HCT116 (cell line): ENCODE results near the gene RPTOR. TPM values are rescaled to one million over a fixed set of nuclear protein-coding genes. Genes with fewer than 3 reads are reported as not detected.

Source experiments
- ATAC-seq: fragments of 200-7000 bp; cut with Tn5 transposase; 2 replicates; pipeline ENCODE4 v1.9.1; 2020; ENCODE audit warnings: mild to moderate bottlenecking, moderate library complexity
- BruUV-seq: library from RNA; stranded (reverse); fragments of 400-500 nt; replicated peaks from 2 replicates; lab custom pipeline; 2021; lab: Mats Ljungman, UMichigan
- CTCF ChIA-PET: fragments of 300-600 bp; sonication (Branson Sonifier 250); formaldehyde crosslinking; loops from one replicate; lab custom pipeline; 2021; ENCODE audit warnings: antibody characterized with exemption; lab: Charles Lee
- POLR2A ChIA-PET: fragments of 300-600, 350-600 bp; sonication (Branson Sonifier 250); formaldehyde crosslinking; loops from one replicate; lab custom pipeline; 2021; ENCODE audit warnings: antibody characterized with exemption; lab: Charles Lee
- RAD21 ChIA-PET, 2 experiments: fragments of 300-600 bp; sonication (Branson Sonifier 250); formaldehyde crosslinking; loops; one replicate each; lab custom pipeline; 2023; ENCODE audit warnings: low total read pairs in 2 of 2; ENCODE audit not compliant: uncharacterized antibody in 2 of 2, unreplicated experiment in 2 of 2, low non-redundant PET in 1 of 2; lab: Charles Lee
- DNase-seq: peaks from one replicate; pipeline ENCODE4 v3.0.0-alpha.2; 2010; ENCODE audit warnings: low read depth, low spot score
- H2AFZ ChIP-seq: fragments of 200-600 bp; shearing (Covaris generic), sonication (generic); 2 replicates; pipeline ENCODE4 v1.6.1; 2017; ENCODE audit warnings: low read depth, mixed run types, mixed read lengths, antibody characterized with exemption, low read length; ENCODE audit not compliant: poor library complexity, severe bottlenecking
- H3K27ac ChIP-seq: 2 replicates; pipeline ENCODE4 v1.5.1; 2012; ENCODE audit warnings: low read depth, low read length
- H3K27me3 ChIP-seq: fragments of 200-600 bp; sonication (generic); 2 replicates; pipeline ENCODE4 v1.6.1; 2016; ENCODE audit warnings: mixed run types, low read length, mixed read lengths; ENCODE audit not compliant: insufficient read depth
- H3K36me3 ChIP-seq, 2 experiments: fragments of 200-500 bp in 1 of 2; fragments of 200-600 bp in 1 of 2; sonication (Bioruptor generic) in 1 of 2; sonication (generic) in 1 of 2; 2 replicates each; pipeline versions ENCODE4 v1.5.1 to v1.6.1; 2014 to 2016; ENCODE audit warnings: low read length in 2 of 2, inconsistent platforms in 1 of 2, mixed read lengths in 1 of 2, mixed run types in 1 of 2; ENCODE audit not compliant: insufficient read depth in 2 of 2, control insufficient read depth in 1 of 2
- H3K4me1 ChIP-seq, 2 experiments: fragments of 200-600 bp in 1 of 2; sonication (generic) in 1 of 2; 2 replicates each; pipeline versions ENCODE4 v1.5.1 to v1.6.1; 2012 to 2017; ENCODE audit warnings: low read length in 2 of 2, inconsistent platforms in 1 of 2, mild to moderate bottlenecking in 1 of 2, mixed read lengths in 1 of 2, mixed run types in 1 of 2, moderate library complexity in 1 of 2; ENCODE audit not compliant: insufficient read depth in 2 of 2, control insufficient read depth in 1 of 2
- H3K4me2 ChIP-seq: fragments of 200-600 bp; sonication (generic); 2 replicates; pipeline ENCODE4 v1.6.1; 2017; ENCODE audit warnings: mixed run types, low read length, mixed read lengths
- H3K4me3 ChIP-seq, 2 experiments: fragments of 200-600 bp in 1 of 2; sonication (generic) in 1 of 2; replicated peaks in 1 of 2; 2 replicates each; pipeline ENCODE4 v1.5.1; 2011 to 2016; ENCODE audit warnings: low read length in 2 of 2, control low read depth in 1 of 2, low read depth in 1 of 2, mild to moderate bottlenecking in 1 of 2, mixed read lengths in 1 of 2, mixed run types in 1 of 2
- H3K79me2 ChIP-seq: fragments of 200-600 bp; sonication (generic); 2 replicates; pipeline ENCODE4 v1.6.1; 2017; ENCODE audit warnings: mild to moderate bottlenecking, mixed run types, low read length, moderate library complexity, mixed read lengths; ENCODE audit not compliant: insufficient read depth
- H3K9ac ChIP-seq: fragments of 200-600 bp; sonication (generic); 2 replicates; pipeline ENCODE4 v1.6.1; 2016; ENCODE audit warnings: low read length, mixed read lengths
- H3K9me2 ChIP-seq: fragments of 200-600 bp; sonication (generic), shearing (Covaris generic); 2 replicates; pipeline ENCODE4 v1.6.1; 2017; ENCODE audit warnings: mixed run types, mild to moderate bottlenecking, moderate library complexity; ENCODE audit not compliant: insufficient read depth
- H3K9me3 ChIP-seq, 2 experiments: fragments of 200-500 bp in 1 of 2; fragments of 200-600 bp in 1 of 2; sonication (Bioruptor generic) in 1 of 2; sonication (generic) in 1 of 2; 2 replicates each; pipeline ENCODE4 v1.6.1; 2014 to 2017; ENCODE audit warnings: low read length in 2 of 2, mixed read lengths in 2 of 2, inconsistent platforms in 1 of 2, low read depth in 1 of 2, mild to moderate bottlenecking in 1 of 2, mixed run types in 1 of 2, moderate library complexity in 1 of 2; ENCODE audit not compliant: control insufficient read depth in 1 of 2, insufficient read depth in 1 of 2
- H4K20me1 ChIP-seq: fragments of 200-600 bp; sonication (generic), shearing (Covaris generic); 2 replicates; pipeline ENCODE4 v1.6.1; 2017; ENCODE audit warnings: mixed run types, mild to moderate bottlenecking, moderate library complexity; ENCODE audit not compliant: insufficient read depth
- ATF3 ChIP-seq: IDR thresholded peaks from 2 replicates; pipeline ENCODE4 v1.6.1; 2012
- CBX3 ChIP-seq: IDR thresholded peaks from 2 replicates; pipeline ENCODE4 v1.6.1; 2012; ENCODE audit warnings: low read depth
- CEBPB ChIP-seq: IDR thresholded peaks from 2 replicates; pipeline ENCODE4 v1.6.1; 2012; ENCODE audit warnings: low read depth
- EGR1 ChIP-seq: IDR thresholded peaks from 2 replicates; pipeline ENCODE4 v1.6.1; 2012; ENCODE audit warnings: low read depth
- ELF1 ChIP-seq: IDR thresholded peaks from 2 replicates; pipeline ENCODE4 v1.6.1; 2012; ENCODE audit warnings: low read depth, borderline replicate concordance
- EZH2 ChIP-seq: fragments of 200-600 bp; sonication (generic); IDR thresholded peaks from 2 replicates; pipeline ENCODE4 v1.6.1; 2017; ENCODE audit warnings: antibody characterized with exemption, mixed run types
- EZH2phosphoT487 ChIP-seq: fragments of 200-600 bp; IDR thresholded peaks from 2 replicates; pipeline ENCODE4 v1.6.1; 2018; ENCODE audit warnings: antibody characterized with exemption, borderline replicate concordance
- FOSL1 ChIP-seq: IDR thresholded peaks from 2 replicates; pipeline ENCODE4 v1.6.1; 2012; ENCODE audit warnings: low read depth
- POLR2A ChIP-seq: IDR thresholded peaks from 2 replicates; pipeline ENCODE4 v1.7.0; 2011; ENCODE audit warnings: borderline replicate concordance; ENCODE audit not compliant: insufficient read depth, insufficient read length; ENCODE audit errors: extremely low read depth
- POLR2AphosphoS5 ChIP-seq: IDR thresholded peaks from 2 replicates; pipeline ENCODE4 v1.6.1; 2011; ENCODE audit warnings: mild to moderate bottlenecking, low read depth, low read length, moderate library complexity
- SIN3A ChIP-seq: IDR thresholded peaks from 2 replicates; pipeline ENCODE4 v1.6.1; 2012; ENCODE audit warnings: low read depth
- SP1 ChIP-seq: IDR thresholded peaks from 2 replicates; pipeline ENCODE4 v1.6.1; 2012; ENCODE audit warnings: low read depth
- SRF ChIP-seq: IDR thresholded peaks from 2 replicates; pipeline ENCODE4 v1.6.1; 2012; ENCODE audit warnings: low read depth
- TCF7L2 ChIP-seq: IDR thresholded peaks from 2 replicates; pipeline ENCODE4 v1.7.0; 2011; ENCODE audit warnings: borderline replicate concordance, inconsistent platforms; ENCODE audit not compliant: insufficient read depth, insufficient read length; ENCODE audit errors: extremely low read depth
- YY1 ChIP-seq: IDR thresholded peaks from 2 replicates; pipeline ENCODE4 v1.6.1; 2011; ENCODE audit warnings: low read length, low read depth, moderate library complexity, mild to moderate bottlenecking; ENCODE audit not compliant: insufficient replicate concordance; ENCODE audit errors: extremely low read depth
- ZFX ChIP-seq: fragments of 450-650 bp; IDR thresholded peaks from 2 replicates; pipeline ENCODE4 v1.6.1; 2017
- ZNF274 ChIP-seq: fragments of 200-500 bp; sonication (Bioruptor generic); IDR thresholded peaks from 2 replicates; pipeline ENCODE4 v1.6.1; 2014; ENCODE audit warnings: mild to moderate bottlenecking, low read depth, low read length, inconsistent platforms
- intact Hi-C: fragments of 100-400 bp; cut with micrococcal nuclease; formaldehyde crosslinking; loops from 2 replicates; pipeline ENCODE4 v1.10.0; 2022
- total RNA-seq: library from RNA; stranded (reverse); gene quantifications from one replicate; pipeline ENCODE4 v1.2.1, GENCODE V29; 2021; ENCODE audit not compliant: unreplicated experiment
- TF ChIP-seq, protein P1 (sequence below), 3 experiments: fragments of 200-600 bp in 1 of 3; sonication (generic) in 1 of 3; IDR thresholded peaks in 2 of 3; conservative IDR thresholded peaks in 1 of 3; 2 replicates each; pipeline ENCODE4 v1.5.1; 2012 to 2017; ENCODE audit warnings: low read depth in 2 of 3, low read length in 2 of 3, antibody characterized with exemption in 1 of 3, borderline replicate concordance in 1 of 3, control low read depth in 1 of 3, mild to moderate bottlenecking in 1 of 3, mixed read lengths in 1 of 3, mixed run types in 1 of 3, moderate library complexity in 1 of 3; ENCODE audit not compliant: insufficient read depth in 1 of 3
- TF ChIP-seq, protein P2 (sequence below): IDR thresholded peaks from 2 replicates; pipeline ENCODE4 v1.6.1; 2011; ENCODE audit warnings: mild to moderate bottlenecking, low read length, moderate library complexity; ENCODE audit not compliant: insufficient replicate concordance; ENCODE audit errors: extremely low read depth
- TF ChIP-seq, protein P3 (sequence below): IDR thresholded peaks from 2 replicates; pipeline ENCODE4 v1.6.1; 2012; ENCODE audit warnings: low read depth

Gene RPTOR
- total RNA-seq, 1 experiment from 2014 or later: 69.5 TPM

DNA sequence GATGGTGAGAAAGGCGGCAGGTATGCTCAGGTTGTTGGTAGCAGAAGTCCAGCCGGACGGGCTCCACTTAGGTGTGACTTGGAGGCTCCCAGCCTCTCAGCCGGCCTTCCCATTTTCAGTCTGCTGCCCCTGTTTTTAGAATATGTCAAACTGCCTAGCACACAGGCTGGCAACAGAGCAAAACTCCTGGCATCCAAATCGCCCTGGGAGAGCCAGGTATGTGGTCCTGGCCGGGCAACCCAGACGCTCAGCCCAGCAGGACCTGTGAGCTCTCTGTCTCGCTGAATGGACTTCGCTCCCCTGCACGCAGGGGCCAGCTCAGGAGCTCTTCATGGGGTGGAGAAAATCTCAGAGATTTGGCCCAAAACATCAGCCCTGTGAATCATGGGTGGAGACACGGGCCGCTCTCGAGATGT, 299.1 kb downstream of the RPTOR start:
- TF ChIP-seq CEBPB (no peak), EZH2 (no peak), POLR2AphosphoS5 (no peak), CBX3 (no peak), ZNF274 (no peak), SP1 (no peak), ATF3 (no peak), ELF1 (no peak), POLR2A (no peak), TCF7L2 (no peak), ZFX (no peak), YY1 (no peak), EZH2phosphoT487 (no peak), SIN3A (no peak), FOSL1 (no peak), EGR1 (no peak), SRF (no peak)
- TF ChIP-seq, protein P1, sequence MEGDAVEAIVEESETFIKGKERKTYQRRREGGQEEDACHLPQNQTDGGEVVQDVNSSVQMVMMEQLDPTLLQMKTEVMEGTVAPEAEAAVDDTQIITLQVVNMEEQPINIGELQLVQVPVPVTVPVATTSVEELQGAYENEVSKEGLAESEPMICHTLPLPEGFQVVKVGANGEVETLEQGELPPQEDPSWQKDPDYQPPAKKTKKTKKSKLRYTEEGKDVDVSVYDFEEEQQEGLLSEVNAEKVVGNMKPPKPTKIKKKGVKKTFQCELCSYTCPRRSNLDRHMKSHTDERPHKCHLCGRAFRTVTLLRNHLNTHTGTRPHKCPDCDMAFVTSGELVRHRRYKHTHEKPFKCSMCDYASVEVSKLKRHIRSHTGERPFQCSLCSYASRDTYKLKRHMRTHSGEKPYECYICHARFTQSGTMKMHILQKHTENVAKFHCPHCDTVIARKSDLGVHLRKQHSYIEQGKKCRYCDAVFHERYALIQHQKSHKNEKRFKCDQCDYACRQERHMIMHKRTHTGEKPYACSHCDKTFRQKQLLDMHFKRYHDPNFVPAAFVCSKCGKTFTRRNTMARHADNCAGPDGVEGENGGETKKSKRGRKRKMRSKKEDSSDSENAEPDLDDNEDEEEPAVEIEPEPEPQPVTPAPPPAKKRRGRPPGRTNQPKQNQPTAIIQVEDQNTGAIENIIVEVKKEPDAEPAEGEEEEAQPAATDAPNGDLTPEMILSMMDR (IDR thresholded peaks at IDR 0.05 in 2 of 3, conservative IDR thresholded peaks at IDR 0.05 in 1 of 3; ENCODE audit: borderline replicate concordance in 1 of 3, insufficient read depth in 1 of 3, low read depth in 2 of 3, low read length in 2 of 3): no peak
- TF ChIP-seq, protein P2, sequence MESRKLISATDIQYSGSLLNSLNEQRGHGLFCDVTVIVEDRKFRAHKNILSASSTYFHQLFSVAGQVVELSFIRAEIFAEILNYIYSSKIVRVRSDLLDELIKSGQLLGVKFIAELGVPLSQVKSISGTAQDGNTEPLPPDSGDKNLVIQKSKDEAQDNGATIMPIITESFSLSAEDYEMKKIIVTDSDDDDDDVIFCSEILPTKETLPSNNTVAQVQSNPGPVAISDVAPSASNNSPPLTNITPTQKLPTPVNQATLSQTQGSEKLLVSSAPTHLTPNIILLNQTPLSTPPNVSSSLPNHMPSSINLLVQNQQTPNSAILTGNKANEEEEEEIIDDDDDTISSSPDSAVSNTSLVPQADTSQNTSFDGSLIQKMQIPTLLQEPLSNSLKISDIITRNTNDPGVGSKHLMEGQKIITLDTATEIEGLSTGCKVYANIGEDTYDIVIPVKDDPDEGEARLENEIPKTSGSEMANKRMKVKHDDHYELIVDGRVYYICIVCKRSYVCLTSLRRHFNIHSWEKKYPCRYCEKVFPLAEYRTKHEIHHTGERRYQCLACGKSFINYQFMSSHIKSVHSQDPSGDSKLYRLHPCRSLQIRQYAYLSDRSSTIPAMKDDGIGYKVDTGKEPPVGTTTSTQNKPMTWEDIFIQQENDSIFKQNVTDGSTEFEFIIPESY: no peak
- TF ChIP-seq, protein P3, sequence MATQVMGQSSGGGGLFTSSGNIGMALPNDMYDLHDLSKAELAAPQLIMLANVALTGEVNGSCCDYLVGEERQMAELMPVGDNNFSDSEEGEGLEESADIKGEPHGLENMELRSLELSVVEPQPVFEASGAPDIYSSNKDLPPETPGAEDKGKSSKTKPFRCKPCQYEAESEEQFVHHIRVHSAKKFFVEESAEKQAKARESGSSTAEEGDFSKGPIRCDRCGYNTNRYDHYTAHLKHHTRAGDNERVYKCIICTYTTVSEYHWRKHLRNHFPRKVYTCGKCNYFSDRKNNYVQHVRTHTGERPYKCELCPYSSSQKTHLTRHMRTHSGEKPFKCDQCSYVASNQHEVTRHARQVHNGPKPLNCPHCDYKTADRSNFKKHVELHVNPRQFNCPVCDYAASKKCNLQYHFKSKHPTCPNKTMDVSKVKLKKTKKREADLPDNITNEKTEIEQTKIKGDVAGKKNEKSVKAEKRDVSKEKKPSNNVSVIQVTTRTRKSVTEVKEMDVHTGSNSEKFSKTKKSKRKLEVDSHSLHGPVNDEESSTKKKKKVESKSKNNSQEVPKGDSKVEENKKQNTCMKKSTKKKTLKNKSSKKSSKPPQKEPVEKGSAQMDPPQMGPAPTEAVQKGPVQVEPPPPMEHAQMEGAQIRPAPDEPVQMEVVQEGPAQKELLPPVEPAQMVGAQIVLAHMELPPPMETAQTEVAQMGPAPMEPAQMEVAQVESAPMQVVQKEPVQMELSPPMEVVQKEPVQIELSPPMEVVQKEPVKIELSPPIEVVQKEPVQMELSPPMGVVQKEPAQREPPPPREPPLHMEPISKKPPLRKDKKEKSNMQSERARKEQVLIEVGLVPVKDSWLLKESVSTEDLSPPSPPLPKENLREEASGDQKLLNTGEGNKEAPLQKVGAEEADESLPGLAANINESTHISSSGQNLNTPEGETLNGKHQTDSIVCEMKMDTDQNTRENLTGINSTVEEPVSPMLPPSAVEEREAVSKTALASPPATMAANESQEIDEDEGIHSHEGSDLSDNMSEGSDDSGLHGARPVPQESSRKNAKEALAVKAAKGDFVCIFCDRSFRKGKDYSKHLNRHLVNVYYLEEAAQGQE: no peak
- H3K4me1 ChIP-seq: no peaks in the 10 kb centered on the region; a peak in 1 of 4 replicates
- ChIA-PET CTCF (no interaction called here), RAD21 (no interaction called here), POLR2A (no interaction called here)
- no peak overlapping the region for H2AFZ ChIP-seq
- intact Hi-C loops: no loop called here
- H3K36me3 ChIP-seq: peaks cover 0 to 5% of the 10 kb centered on the region in 2 experiments; a peak in 1 of 4 replicates
- no peak overlapping the region for H3K4me3 ChIP-seq
- no peak overlapping the region for H3K4me2 ChIP-seq
- H3K27me3 ChIP-seq: no peaks in the 10 kb centered on the region
- H3K9ac ChIP-seq: no peak overlapping the region
- no peak overlapping the region for H3K27ac ChIP-seq
- BruUV-seq: no TSS peak
- H3K79me2 ChIP-seq: no peaks in the 10 kb centered on the region
- H3K9me3 ChIP-seq: no peaks in the 10 kb centered on the region
- DNase-seq: no peak
- ATAC-seq: no peak
- no peaks in the 10 kb centered on the region for H3K9me2 ChIP-seq
- H4K20me1 ChIP-seq: no peaks in the 10 kb centered on the region
